Head of caudate nucleus (tissue), 42 donors: ENCODE measurements around the gene BNIP3.
"Not testable (repeated sequence)": the region's sequence is repeated elsewhere in the genome, so short reads cannot be mapped to it uniquely, and the experiment has no call there.

ENCODE experiments used
- DNase-seq, 42 donors: peaks; one replicate each; pipeline versions ENCODE4 v3.0.0 to v3.0.0-alpha.2; 2020 to 2021; ENCODE audit warnings: mixed read lengths in 7 of 42
- intact Hi-C: fragments of 100-400 bp; cut with DNase I; formaldehyde crosslinking; loops from one replicate; pipeline ENCODE4 v1.15.0; 2022

The BNIP3 gene

DNA sequence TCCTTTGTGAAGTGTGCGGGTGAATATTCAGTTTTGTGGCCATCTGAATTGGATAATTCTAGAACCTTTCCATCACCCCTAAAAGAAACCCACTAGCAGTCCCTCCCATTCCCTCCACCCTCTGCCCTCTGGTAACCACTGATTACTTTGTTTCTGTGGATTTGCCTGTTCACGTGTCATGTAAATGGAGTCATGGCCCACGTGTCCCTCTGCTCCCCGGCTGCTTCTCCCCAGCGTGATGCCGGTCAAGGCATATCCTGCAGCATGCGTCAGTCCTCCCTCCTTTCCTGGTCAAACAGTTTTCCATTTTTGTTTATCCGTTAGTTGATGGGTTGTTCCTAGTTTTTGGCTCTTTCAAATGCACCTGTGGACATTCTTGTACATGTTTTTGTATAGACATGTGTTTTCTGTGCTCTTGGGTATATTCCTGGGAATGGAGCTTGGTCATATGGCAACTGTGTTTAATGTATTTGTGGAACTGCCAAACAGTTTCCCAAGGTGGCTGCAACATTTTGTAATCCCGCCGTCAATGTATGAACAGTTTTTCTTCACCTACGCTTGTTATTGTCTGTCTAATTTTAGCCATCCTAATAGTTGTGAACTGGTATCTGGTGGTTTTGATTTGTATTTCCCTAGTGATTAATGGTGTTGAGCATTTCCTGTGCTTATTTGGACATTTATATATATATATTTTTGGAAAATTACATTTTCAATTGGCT lies 58.5 kb downstream of the BNIP3 start:
- intact Hi-C loops = no loop called here
- DNase-seq = no peak

DNA sequence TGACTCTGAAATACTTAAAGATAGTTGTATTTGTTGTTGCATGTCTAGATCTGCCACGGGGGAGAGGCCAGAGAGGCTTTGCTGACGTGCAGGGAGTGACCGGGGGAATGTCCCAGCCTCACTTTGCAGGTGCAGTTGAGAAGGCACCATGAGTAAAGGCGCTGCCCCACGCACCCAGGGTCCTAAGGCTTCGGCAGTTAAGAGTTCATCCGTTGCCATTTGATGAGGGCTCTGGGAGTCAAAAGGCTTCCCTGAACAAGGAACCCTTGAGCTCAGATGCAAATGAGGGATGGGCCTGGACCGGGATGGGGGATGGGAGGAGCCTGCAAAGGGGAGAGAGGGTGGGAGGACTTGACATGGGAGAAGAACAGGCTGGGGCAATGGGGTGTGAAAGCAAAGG lies 60.5 kb downstream of the BNIP3 start:
- DNase-seq = peak in 30 of 42 donors; percentile 16 to 76 (median 49)
- intact Hi-C loops = no loop called here

DNA sequence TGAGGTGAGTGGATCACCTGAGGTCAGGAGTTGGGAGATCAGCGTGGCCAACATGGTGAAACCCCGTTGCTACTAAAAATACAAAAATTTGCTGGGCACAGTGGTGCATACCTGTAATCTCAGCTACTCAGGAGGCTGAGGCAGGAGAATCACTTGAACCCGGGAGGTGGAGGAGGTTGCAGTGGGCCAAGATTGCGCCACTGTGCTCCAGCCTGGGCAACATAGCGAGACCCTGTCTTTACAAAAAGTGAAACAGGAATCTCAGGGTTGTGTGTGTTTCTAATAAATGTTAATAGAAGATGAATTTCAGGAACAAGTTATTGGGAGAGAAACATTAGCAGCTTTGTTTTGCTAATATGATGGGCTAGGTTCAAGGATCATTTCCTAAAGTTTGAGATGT lies 61.0 kb downstream of the BNIP3 start:
- intact Hi-C loops = no loop called here

DNA sequence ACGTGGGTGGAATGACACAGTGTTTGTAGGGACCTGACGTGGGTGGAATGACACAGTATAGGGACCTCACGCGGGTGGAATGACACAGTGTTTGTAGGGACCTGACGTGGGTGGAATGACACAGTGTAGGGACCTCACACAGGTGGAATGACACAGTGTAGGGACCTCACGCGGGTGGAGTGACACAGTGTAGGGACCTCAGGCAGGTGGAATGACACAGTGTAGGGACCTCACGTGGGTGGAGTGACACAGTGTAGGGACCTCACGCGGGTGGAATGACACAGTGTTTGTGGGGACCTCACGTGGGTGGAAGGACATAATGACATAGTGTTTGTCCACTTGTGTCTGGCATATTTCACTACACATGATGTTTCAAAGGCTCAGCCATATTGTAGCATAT lies 61.6 kb downstream of the BNIP3 start:
- DNase-seq = no peak
- intact Hi-C loops = no loop called here

More for the DNA sequence above, 61.0 kb downstream of the BNIP3 start:
- DNase-seq = no peak

DNA sequence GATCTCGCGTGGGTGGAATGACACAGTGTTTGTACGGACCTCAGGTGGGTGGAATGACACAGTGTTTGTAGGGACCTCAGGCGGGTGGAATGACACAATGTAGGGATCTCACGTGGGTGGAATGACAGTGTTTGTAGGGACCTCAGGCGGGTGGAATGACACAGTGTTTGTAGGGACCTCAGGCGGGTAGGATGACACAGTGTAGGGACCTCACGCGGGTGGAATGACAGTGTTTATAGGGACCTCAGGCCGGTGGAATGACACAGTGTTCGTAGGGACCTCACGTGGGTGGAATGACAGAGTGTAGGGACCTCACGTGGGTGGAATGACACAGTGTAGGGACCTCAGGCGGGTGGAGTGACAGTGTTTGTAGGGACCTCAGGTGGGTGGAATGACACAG lies 62.3 kb downstream of the BNIP3 start:
- not testable (repeated sequence) for DNase-seq

More for the DNA sequence above, 62.3 kb downstream of the BNIP3 start:
- intact Hi-C loops = not testable (repeated sequence)
